ENCODE results near the gene NKX2-2. TPM values are rescaled to one million over a fixed set of nuclear protein-coding genes. Genes with fewer than 3 reads are reported as not detected.
"Not testable (repeated sequence)": the region's sequence is repeated elsewhere in the genome, so short reads cannot be mapped to it uniquely, and the experiment has no call there.

NKX2-2 gene
- total RNA-seq, 1 experiment from 2014 or later: 85.1 TPM

DNA sequence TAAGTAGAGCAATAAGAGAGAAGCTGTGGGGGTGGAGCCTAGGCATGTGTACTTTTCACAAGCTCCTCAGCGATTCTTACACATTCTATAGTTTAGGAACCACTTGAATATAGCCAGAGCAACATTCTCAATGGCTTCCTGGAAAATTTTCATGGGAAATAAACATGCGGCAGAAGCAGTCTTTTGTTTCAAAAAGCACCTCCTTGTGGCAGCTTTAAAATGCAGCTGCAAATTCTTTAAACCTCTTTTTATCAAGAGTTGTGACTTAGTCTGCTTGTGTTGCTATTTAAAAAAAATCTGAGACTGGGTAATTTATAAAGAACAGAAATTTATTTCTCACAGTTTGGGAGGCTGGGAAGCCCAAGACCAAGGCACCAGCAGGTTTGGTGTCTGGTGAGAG, 23.8 kb downstream of the NKX2-2 start:
- no peaks in the 10 kb centered on the region for H3K36me3 ChIP-seq (ENCODE audit: insufficient read depth, low read length, poor library complexity, severe bottlenecking)
- H3K9me3 ChIP-seq (ENCODE audit: low read depth, low read length, poor library complexity, severe bottlenecking): no peaks in the 10 kb centered on the region
- POLR2A ChIA-PET (ENCODE audit: low non-redundant PET): no interaction called here
- DNase-seq (ENCODE audit: low spot score): no peak
- H3K27ac ChIP-seq (ENCODE audit: low read depth, low read length, poor library complexity, severe bottlenecking): no peak overlapping the region
- intact Hi-C loops (cut with micrococcal nuclease; ENCODE audit: unreplicated experiment): no loop called here
- TF ChIP-seq EZH2 (IDR thresholded peaks at IDR 0.05; ENCODE audit: borderline replicate concordance, low read depth, low read length, poor library complexity, severe bottlenecking): no peak
- TF ChIP-seq, protein P1, sequence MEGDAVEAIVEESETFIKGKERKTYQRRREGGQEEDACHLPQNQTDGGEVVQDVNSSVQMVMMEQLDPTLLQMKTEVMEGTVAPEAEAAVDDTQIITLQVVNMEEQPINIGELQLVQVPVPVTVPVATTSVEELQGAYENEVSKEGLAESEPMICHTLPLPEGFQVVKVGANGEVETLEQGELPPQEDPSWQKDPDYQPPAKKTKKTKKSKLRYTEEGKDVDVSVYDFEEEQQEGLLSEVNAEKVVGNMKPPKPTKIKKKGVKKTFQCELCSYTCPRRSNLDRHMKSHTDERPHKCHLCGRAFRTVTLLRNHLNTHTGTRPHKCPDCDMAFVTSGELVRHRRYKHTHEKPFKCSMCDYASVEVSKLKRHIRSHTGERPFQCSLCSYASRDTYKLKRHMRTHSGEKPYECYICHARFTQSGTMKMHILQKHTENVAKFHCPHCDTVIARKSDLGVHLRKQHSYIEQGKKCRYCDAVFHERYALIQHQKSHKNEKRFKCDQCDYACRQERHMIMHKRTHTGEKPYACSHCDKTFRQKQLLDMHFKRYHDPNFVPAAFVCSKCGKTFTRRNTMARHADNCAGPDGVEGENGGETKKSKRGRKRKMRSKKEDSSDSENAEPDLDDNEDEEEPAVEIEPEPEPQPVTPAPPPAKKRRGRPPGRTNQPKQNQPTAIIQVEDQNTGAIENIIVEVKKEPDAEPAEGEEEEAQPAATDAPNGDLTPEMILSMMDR (conservative IDR thresholded peaks at IDR 0.05; ENCODE audit: low read depth, low read length): peak; percentile 43
- H3K27me3 ChIP-seq (replicated peaks; ENCODE audit: insufficient read depth, low read depth, low read length, poor library complexity): no peaks in the 10 kb centered on the region
- H3K4me1 ChIP-seq (ENCODE audit: insufficient read depth, low read length, poor library complexity, severe bottlenecking): no peaks in the 10 kb centered on the region
- no TSS peak for BruUV-seq (replicated peaks)
- H3K4me3 ChIP-seq (ENCODE audit: low read depth, low read length, poor library complexity, severe bottlenecking): no peak overlapping the region
- CTCF ChIA-PET: no interaction called here

DNA sequence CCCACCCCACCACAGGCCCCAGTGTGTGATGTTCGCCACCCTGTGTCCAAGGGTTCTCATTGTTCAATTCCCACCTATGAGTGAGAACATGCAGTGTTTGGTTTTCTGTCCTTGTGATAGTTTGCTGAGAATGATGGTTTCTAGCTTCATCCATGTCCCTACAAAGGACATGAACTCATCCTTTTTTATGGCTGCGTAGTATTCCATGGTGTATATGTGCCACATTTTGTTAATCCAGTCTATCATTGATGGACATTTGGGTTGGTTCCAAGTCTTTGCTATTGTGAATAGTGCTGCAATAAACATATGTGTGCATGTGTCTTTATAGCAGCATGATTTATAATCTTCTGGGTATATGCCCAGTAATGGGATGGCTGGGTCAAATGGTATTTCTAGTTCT, 33.7 kb downstream of the NKX2-2 start:
- H3K36me3 ChIP-seq (ENCODE audit: insufficient read depth, low read length, poor library complexity, severe bottlenecking); H3K27ac ChIP-seq (ENCODE audit: low read depth, low read length, poor library complexity, severe bottlenecking); H3K4me1 ChIP-seq (ENCODE audit: insufficient read depth, low read length, poor library complexity, severe bottlenecking); POLR2A ChIA-PET (ENCODE audit: low non-redundant PET); H3K4me3 ChIP-seq (ENCODE audit: low read depth, low read length, poor library complexity, severe bottlenecking); BruUV-seq (replicated peaks); H3K9me3 ChIP-seq (ENCODE audit: low read depth, low read length, poor library complexity, severe bottlenecking); CTCF ChIA-PET; intact Hi-C loops (cut with micrococcal nuclease; ENCODE audit: unreplicated experiment); DNase-seq (ENCODE audit: low spot score); H3K27me3 ChIP-seq (replicated peaks; ENCODE audit: insufficient read depth, low read depth, low read length, poor library complexity): not testable (repeated sequence)

DNA sequence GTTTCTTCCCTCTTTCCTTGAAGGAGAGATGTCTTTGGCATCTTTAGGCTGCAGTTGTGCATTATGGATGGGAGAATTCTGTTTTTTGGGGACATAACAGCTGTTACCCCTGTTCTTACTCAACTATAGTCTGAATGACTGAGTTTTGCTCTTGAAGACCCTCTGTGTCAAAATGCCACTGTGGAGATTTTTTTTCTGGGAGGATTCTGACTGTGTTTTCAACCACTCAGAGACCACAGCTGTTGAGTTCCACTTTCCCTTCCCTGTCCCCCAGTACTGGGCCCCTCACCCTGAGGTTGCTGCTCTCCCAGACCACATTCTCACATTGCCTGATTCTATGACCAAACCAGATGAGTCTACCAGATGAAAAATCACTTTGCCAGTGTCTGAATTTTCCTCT, 48.1 kb downstream of the NKX2-2 start:
- POLR2A ChIA-PET (ENCODE audit: low non-redundant PET): no interaction called here

DNA sequence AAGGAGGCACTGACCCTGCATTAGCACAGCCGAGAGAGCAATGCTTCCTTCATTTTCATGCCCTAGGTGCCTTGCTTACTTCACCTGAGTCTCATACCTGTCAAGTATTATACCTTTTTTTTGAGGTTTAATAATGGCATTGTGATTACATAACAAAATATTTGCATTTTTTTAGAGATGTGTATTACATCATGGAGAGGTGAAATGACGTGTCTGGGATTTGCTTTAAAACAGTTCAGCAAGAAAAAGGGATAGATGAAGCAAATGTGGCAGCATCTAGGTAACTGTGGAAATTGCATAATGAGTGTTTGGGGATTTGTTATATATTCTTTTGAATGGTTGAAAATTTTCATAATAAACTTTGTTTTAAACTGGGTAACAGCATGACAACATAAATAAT, 48.9 kb downstream of the NKX2-2 start:
- Histone ChIP-seq H3K9me3 (ENCODE audit: low read depth, low read length, poor library complexity, severe bottlenecking) (no peaks in the 10 kb centered on the region), H3K36me3 (ENCODE audit: insufficient read depth, low read length, poor library complexity, severe bottlenecking) (no peaks in the 10 kb centered on the region), H3K4me1 (ENCODE audit: insufficient read depth, low read length, poor library complexity, severe bottlenecking) (no peaks in the 10 kb centered on the region), H3K4me3 (ENCODE audit: low read depth, low read length, poor library complexity, severe bottlenecking) (no peak overlapping the region), H3K27me3 (replicated peaks; ENCODE audit: insufficient read depth, low read depth, low read length, poor library complexity) (peaks cover 4% of the 10 kb centered on the region), H3K27ac (ENCODE audit: low read depth, low read length, poor library complexity, severe bottlenecking) (no peak overlapping the region)
- DNase-seq (ENCODE audit: low spot score): no peak
- TF ChIP-seq EZH2 (IDR thresholded peaks at IDR 0.05; ENCODE audit: borderline replicate concordance, low read depth, low read length, poor library complexity, severe bottlenecking): no peak
- TF ChIP-seq, protein P1 (conservative IDR thresholded peaks at IDR 0.05; ENCODE audit: low read depth, low read length): no peak
- CTCF ChIA-PET: no interaction called here
- no TSS peak for BruUV-seq (replicated peaks)
- POLR2A ChIA-PET (ENCODE audit: low non-redundant PET): no interaction called here
- intact Hi-C loops (cut with micrococcal nuclease; ENCODE audit: unreplicated experiment): no loop called here

More for the DNA sequence above, 48.1 kb downstream of the NKX2-2 start:
- Histone ChIP-seq H3K4me3 (ENCODE audit: low read depth, low read length, poor library complexity, severe bottlenecking) (no peak overlapping the region), H3K27ac (ENCODE audit: low read depth, low read length, poor library complexity, severe bottlenecking) (no peak overlapping the region), H3K27me3 (replicated peaks; ENCODE audit: insufficient read depth, low read depth, low read length, poor library complexity) (no peaks in the 10 kb centered on the region), H3K36me3 (ENCODE audit: insufficient read depth, low read length, poor library complexity, severe bottlenecking) (no peaks in the 10 kb centered on the region), H3K9me3 (ENCODE audit: low read depth, low read length, poor library complexity, severe bottlenecking) (no peaks in the 10 kb centered on the region), H3K4me1 (ENCODE audit: insufficient read depth, low read length, poor library complexity, severe bottlenecking) (no peaks in the 10 kb centered on the region)
- intact Hi-C loops (cut with micrococcal nuclease; ENCODE audit: unreplicated experiment): no loop called here
- TF ChIP-seq, protein P1 (conservative IDR thresholded peaks at IDR 0.05; ENCODE audit: low read depth, low read length): no peak
- no peak for TF ChIP-seq EZH2 (IDR thresholded peaks at IDR 0.05; ENCODE audit: borderline replicate concordance, low read depth, low read length, poor library complexity, severe bottlenecking)
- no peak for DNase-seq (ENCODE audit: low spot score)
- no TSS peak for BruUV-seq (replicated peaks)
- CTCF ChIA-PET: no interaction called here
